Measurements from ENCODE around the gene DAND5.
A peak's percentile ranks its signal among the peaks of the same experiment; 100 is the strongest.

Gene DAND5

DNA sequence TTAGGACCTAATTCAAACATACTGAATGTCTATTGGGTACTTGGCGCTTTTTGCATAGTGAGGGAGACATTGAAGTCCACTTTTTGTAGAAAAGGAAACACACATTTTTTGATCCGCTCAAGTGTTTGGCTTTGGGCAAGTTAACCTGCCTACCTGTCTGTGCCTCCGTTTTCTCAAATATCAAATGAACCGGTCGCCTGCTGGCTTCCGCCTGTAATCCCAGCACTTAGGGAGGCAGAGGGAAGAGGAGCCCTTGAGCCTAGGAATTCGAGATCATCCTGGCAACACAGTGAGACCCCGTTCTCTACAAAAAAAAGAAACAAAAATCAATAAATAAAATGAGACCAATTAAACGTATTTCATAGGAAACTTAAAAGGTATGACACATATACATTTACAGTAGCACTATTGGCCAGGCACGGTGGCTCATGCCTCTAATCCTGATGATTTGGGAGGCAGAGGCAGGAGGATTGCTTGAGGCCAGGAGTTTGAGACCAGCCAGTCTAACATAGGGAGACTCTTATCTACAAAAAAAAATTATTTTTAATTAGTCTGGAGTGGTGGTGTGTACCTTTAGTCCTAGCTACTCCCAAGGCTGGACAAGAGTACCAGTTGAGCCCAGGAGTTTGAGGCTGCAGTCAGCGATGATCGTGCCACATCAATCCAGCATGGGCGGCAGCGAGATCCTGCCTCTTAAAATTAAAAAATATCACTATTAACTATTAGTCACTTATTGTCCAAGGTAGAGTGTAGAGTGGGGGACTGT, 22.5 kb upstream of the DAND5 start:
- Histone ChIP-seq H3K9ac (ENCODE audit: low read depth, low read length, poor library complexity, severe bottlenecking) (peak overlapping the region; percentile 91), H3K9me3 (ENCODE audit: insufficient read depth, low read depth, low read length) (no peaks in the 10 kb centered on the region), H4K20me1 (ENCODE audit: insufficient read depth, low read length, poor library complexity, severe bottlenecking) (peaks cover 72% of the 10 kb centered on the region), H3K4me1 (ENCODE audit: insufficient read depth, low read length, poor library complexity, severe bottlenecking) (peaks cover 42% of the 10 kb centered on the region), H3K79me2 (ENCODE audit: insufficient read depth, low read length) (peaks cover 85% of the 10 kb centered on the region), H2AFZ (ENCODE audit: low read length) (no peak overlapping the region), H3K9me2 (replicated peaks; ENCODE audit: low read depth, low read length) (no peaks in the 10 kb centered on the region), H3K27me3 (ENCODE audit: insufficient read depth, low read length, poor library complexity, severe bottlenecking) (no peaks in the 10 kb centered on the region), H3K4me2 (ENCODE audit: low read depth, low read length, poor library complexity, severe bottlenecking) (peak overlapping the region; percentile 91), H3K4me3 (ENCODE audit: low read length, poor library complexity, severe bottlenecking) (peak overlapping the region; percentile 96), H3F3A (ENCODE audit: low read depth) (peaks cover 26% of the 10 kb centered on the region), H3K36me3 (ENCODE audit: insufficient read depth, low read length) (peaks cover 58% of the 10 kb centered on the region)
- TF ChIP-seq, protein P1, sequence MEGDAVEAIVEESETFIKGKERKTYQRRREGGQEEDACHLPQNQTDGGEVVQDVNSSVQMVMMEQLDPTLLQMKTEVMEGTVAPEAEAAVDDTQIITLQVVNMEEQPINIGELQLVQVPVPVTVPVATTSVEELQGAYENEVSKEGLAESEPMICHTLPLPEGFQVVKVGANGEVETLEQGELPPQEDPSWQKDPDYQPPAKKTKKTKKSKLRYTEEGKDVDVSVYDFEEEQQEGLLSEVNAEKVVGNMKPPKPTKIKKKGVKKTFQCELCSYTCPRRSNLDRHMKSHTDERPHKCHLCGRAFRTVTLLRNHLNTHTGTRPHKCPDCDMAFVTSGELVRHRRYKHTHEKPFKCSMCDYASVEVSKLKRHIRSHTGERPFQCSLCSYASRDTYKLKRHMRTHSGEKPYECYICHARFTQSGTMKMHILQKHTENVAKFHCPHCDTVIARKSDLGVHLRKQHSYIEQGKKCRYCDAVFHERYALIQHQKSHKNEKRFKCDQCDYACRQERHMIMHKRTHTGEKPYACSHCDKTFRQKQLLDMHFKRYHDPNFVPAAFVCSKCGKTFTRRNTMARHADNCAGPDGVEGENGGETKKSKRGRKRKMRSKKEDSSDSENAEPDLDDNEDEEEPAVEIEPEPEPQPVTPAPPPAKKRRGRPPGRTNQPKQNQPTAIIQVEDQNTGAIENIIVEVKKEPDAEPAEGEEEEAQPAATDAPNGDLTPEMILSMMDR (conservative IDR thresholded peaks at IDR 0.05; ENCODE audit: low read length), result no peak
- no peak for TF ChIP-seq EZH2phosphoT487 (IDR thresholded peaks at IDR 0.05; ENCODE audit: borderline replicate concordance)

- no peak overlapping the region for H2AFZ ChIP-seq (ENCODE audit: low read length)
- H3K4me3 ChIP-seq (ENCODE audit: low read length, poor library complexity, severe bottlenecking), result peak overlapping the region; percentile 96
- peaks cover 52% of the 10 kb centered on the region for H3K36me3 ChIP-seq (ENCODE audit: insufficient read depth, low read length)
- no peak for TF ChIP-seq EZH2phosphoT487 (IDR thresholded peaks at IDR 0.05; ENCODE audit: borderline replicate concordance)
- TF ChIP-seq, protein P1 (conservative IDR thresholded peaks at IDR 0.05; ENCODE audit: low read length), result no peak
- peaks cover 81% of the 10 kb centered on the region for H3K79me2 ChIP-seq (ENCODE audit: insufficient read depth, low read length)
- peak overlapping the region; percentile 91 for H3K9ac ChIP-seq (ENCODE audit: low read depth, low read length, poor library complexity, severe bottlenecking)
- H3K4me1 ChIP-seq (ENCODE audit: insufficient read depth, low read length, poor library complexity, severe bottlenecking), result peaks cover 37% of the 10 kb centered on the region
- peaks cover 24% of the 10 kb centered on the region for H3F3A ChIP-seq (ENCODE audit: low read depth)
- H3K4me2 ChIP-seq (ENCODE audit: low read depth, low read length, poor library complexity, severe bottlenecking), result peak overlapping the region; percentile 91
- no peaks in the 10 kb centered on the region for H3K9me3 ChIP-seq (ENCODE audit: insufficient read depth, low read depth, low read length)
- H3K27me3 ChIP-seq (ENCODE audit: insufficient read depth, low read length, poor library complexity, severe bottlenecking), result no peaks in the 10 kb centered on the region
- H3K9me2 ChIP-seq (replicated peaks; ENCODE audit: low read depth, low read length), result no peaks in the 10 kb centered on the region
- peaks cover 62% of the 10 kb centered on the region for H4K20me1 ChIP-seq (ENCODE audit: insufficient read depth, low read length, poor library complexity, severe bottlenecking)
Observed at GRCh38 chr19:12947702-12948611, 21.4 kb upstream of the DAND5 start.

GRCh38 chr19:12948612-12949362, 20.6 kb upstream of the DAND5 start:
- H3K4me3 ChIP-seq (ENCODE audit: low read length, poor library complexity, severe bottlenecking), result no peak overlapping the region
- H3K4me2 ChIP-seq (ENCODE audit: low read depth, low read length, poor library complexity, severe bottlenecking), result peak overlapping the region; percentile 91
- H3F3A ChIP-seq (ENCODE audit: low read depth), result peaks cover 17% of the 10 kb centered on the region
- H3K79me2 ChIP-seq (ENCODE audit: insufficient read depth, low read length), result peaks cover 80% of the 10 kb centered on the region
- H3K9me2 ChIP-seq (replicated peaks; ENCODE audit: low read depth, low read length), result no peaks in the 10 kb centered on the region
- peaks cover 54% of the 10 kb centered on the region for H4K20me1 ChIP-seq (ENCODE audit: insufficient read depth, low read length, poor library complexity, severe bottlenecking)
- H2AFZ ChIP-seq (ENCODE audit: low read length), result no peak overlapping the region
- no peak for TF ChIP-seq EZH2phosphoT487 (IDR thresholded peaks at IDR 0.05; ENCODE audit: borderline replicate concordance)
- TF ChIP-seq, protein P1 (conservative IDR thresholded peaks at IDR 0.05; ENCODE audit: low read length), result no peak
- H3K4me1 ChIP-seq (ENCODE audit: insufficient read depth, low read length, poor library complexity, severe bottlenecking), result peaks cover 30% of the 10 kb centered on the region
- H3K9ac ChIP-seq (ENCODE audit: low read depth, low read length, poor library complexity, severe bottlenecking), result no peak overlapping the region
- no peaks in the 10 kb centered on the region for H3K27me3 ChIP-seq (ENCODE audit: insufficient read depth, low read length, poor library complexity, severe bottlenecking)
- peaks cover 49% of the 10 kb centered on the region for H3K36me3 ChIP-seq (ENCODE audit: insufficient read depth, low read length)
- H3K9me3 ChIP-seq (ENCODE audit: insufficient read depth, low read depth, low read length), result no peaks in the 10 kb centered on the region
